MCF 10A (cell line): ENCODE data around the gene PRR33. TPM values are rescaled to one million over a fixed set of nuclear protein-coding genes. Genes with fewer than 3 reads are reported as not detected.

Experiments
- BruUV-seq: library from RNA; stranded (reverse); fragments of 400-500 nt; replicated peaks from 2 replicates; lab custom pipeline; 2021; lab: Mats Ljungman, UMichigan
- CTCF ChIA-PET: fragments of 300-600 bp; sonication (Branson Sonifier 250); formaldehyde crosslinking; extraction: SDS; loops from one replicate; lab custom pipeline; 2021; ENCODE audit warnings: antibody characterized with exemption, inconsistent platforms; lab: Yijun Ruan, JAX
- POLR2A ChIA-PET: fragments of 300-600, 350-650 bp; sonication (Branson Sonifier 250); formaldehyde crosslinking; extraction: SDS; loops from one replicate; lab custom pipeline; 2020; ENCODE audit warnings: antibody characterized with exemption, inconsistent platforms; lab: Yijun Ruan, JAX
- DNase-seq: peaks from one replicate; pipeline ENCODE4 v3.0.0-alpha.2; 2018; ENCODE audit not compliant: unreplicated experiment
- H3K27ac Mint-ChIP-seq: one replicate; pipeline ENCODE4 v1.8.0; 2022; ENCODE audit warnings: mild to moderate bottlenecking, low read depth, mixed read lengths; ENCODE audit not compliant: unreplicated experiment
- H3K27me3 Mint-ChIP-seq: one replicate; pipeline ENCODE4 v1.8.0; 2022; ENCODE audit warnings: mixed read lengths; ENCODE audit not compliant: insufficient read depth, unreplicated experiment
- H3K36me3 Mint-ChIP-seq: one replicate; pipeline ENCODE4 v1.8.0; 2022; ENCODE audit warnings: mild to moderate bottlenecking, moderate library complexity, mixed read lengths; ENCODE audit not compliant: insufficient read depth, unreplicated experiment
- H3K4me1 Mint-ChIP-seq: one replicate; pipeline ENCODE4 v1.8.0; 2022; ENCODE audit warnings: mixed read lengths; ENCODE audit not compliant: insufficient read depth, unreplicated experiment
- H3K4me3 Mint-ChIP-seq: one replicate; pipeline ENCODE4 v1.8.0; 2022; ENCODE audit warnings: mild to moderate bottlenecking, moderate library complexity, mixed read lengths; ENCODE audit not compliant: unreplicated experiment
- H3K9me3 Mint-ChIP-seq: one replicate; pipeline ENCODE4 v1.8.0; 2022; ENCODE audit warnings: mixed read lengths; ENCODE audit not compliant: unreplicated experiment
- CTCF ChIP-seq: fragments of 200-600 bp; IDR thresholded peaks from one replicate; pipeline ENCODE4 v1.8.0; 2022; ENCODE audit warnings: antibody characterized with exemption, mild to moderate bottlenecking; ENCODE audit not compliant: unreplicated experiment
- intact Hi-C: fragments of 100-400 bp; cut with micrococcal nuclease; formaldehyde crosslinking; loops from 2 replicates; pipeline ENCODE4 v1.14.1; 2022
- total RNA-seq: library from RNA; stranded (reverse); gene quantifications from 2 replicates; pipeline ENCODE4 v1.2.3, GENCODE V29; 2022

Gene PRR33
- total RNA-seq, 1 experiment from 2014 or later = not detected

GRCh38 chr11:1912289-1912878 is 20.7 kb upstream of the PRR33 start:
- POLR2A ChIA-PET = no interaction called here

GRCh38 chr11:1909524-1909923 is 17.8 kb upstream of the PRR33 start:
- ChIA-PET CTCF (interaction anchor here (1.2 kb wide), 1 partner anchor 242 kb away, joined by 3 read pairs; no protein-coding TSS in a partner anchor), POLR2A (no interaction called here)
- Mint-ChIP-seq H3K36me3 (no peaks in the 10 kb centered on the region), H3K27me3 (peaks cover 81% of the 10 kb centered on the region), H3K4me3 (no peak overlapping the region), H3K27ac (no peak overlapping the region), H3K4me1 (peaks cover 6% of the 10 kb centered on the region), H3K9me3 (peaks cover 7% of the 10 kb centered on the region)
- BruUV-seq = no TSS peak
- no peak for TF ChIP-seq CTCF
- intact Hi-C loops = no loop called here
- DNase-seq = no peak

More at GRCh38 chr11:1912289-1912878, 20.7 kb upstream of the PRR33 start:
- no TSS peak for BruUV-seq
- H3K36me3 Mint-ChIP-seq = no peaks in the 10 kb centered on the region
- peaks cover 7% of the 10 kb centered on the region for H3K9me3 Mint-ChIP-seq
- peaks cover 71% of the 10 kb centered on the region for H3K27me3 Mint-ChIP-seq
- CTCF ChIA-PET = no interaction called here
- H3K4me1 Mint-ChIP-seq = no peaks in the 10 kb centered on the region
- H3K4me3 Mint-ChIP-seq = no peak overlapping the region
- H3K27ac Mint-ChIP-seq = no peak overlapping the region
- DNase-seq = no peak
- intact Hi-C loops = no loop called here
- no peak for TF ChIP-seq CTCF

- Mint-ChIP-seq H3K36me3 (no peaks in the 10 kb centered on the region), H3K4me1 (peaks cover 6% of the 10 kb centered on the region), H3K4me3 (no peak overlapping the region), H3K27me3 (peaks cover 71% of the 10 kb centered on the region), H3K27ac (no peak overlapping the region), H3K9me3 (no peaks in the 10 kb centered on the region)
- no TSS peak for BruUV-seq
- no peak for TF ChIP-seq CTCF
- intact Hi-C loops = no loop called here
- ChIA-PET POLR2A (no interaction called here), CTCF (interaction anchor here (0.8 to 1.2 kb wide), 2 partner anchors 216 to 243 kb away, joined by 3 read pairs; no protein-coding TSS in a partner anchor)
- no peak for DNase-seq
These were observed 16.9 kb upstream of the PRR33 start for GRCh38 chr11:1908618-1909017.

- ChIA-PET CTCF (interaction anchor here (0.6 to 1.3 kb wide), 9 partner anchors 7 to 702 kb away, joined by 3 to 6 read pairs (median 4); no protein-coding TSS in a partner anchor), POLR2A (interaction anchor here (0.6 to 0.7 kb wide), 2 partner anchors 37 to 417 kb away, joined by 3 read pairs; no protein-coding TSS in a partner anchor)
- no peaks in the 10 kb centered on the region for H3K9me3 Mint-ChIP-seq
- no TSS peak for BruUV-seq
- TF ChIP-seq CTCF = no peak
- intact Hi-C loops = no loop called here
- no peaks in the 10 kb centered on the region for H3K36me3 Mint-ChIP-seq
- peaks cover 58% of the 10 kb centered on the region for H3K27me3 Mint-ChIP-seq
- H3K4me1 Mint-ChIP-seq = peaks cover 6% of the 10 kb centered on the region
- H3K4me3 Mint-ChIP-seq = no peak overlapping the region
- no peak for DNase-seq
- H3K27ac Mint-ChIP-seq = no peak overlapping the region
These were observed 15.1 kb upstream of the PRR33 start for GRCh38 chr11:1906611-1907423.
